HEK293 (cell line): ENCODE results near the gene CDH18.

Source experiments
- CTCF ChIA-PET: fragments of 350-600 bp; formaldehyde crosslinking; extraction: SDS; loops from one replicate; lab custom pipeline; 2021; ENCODE audit warnings: antibody characterized with exemption; lab: Yijun Ruan, JAX
- POLR2A ChIA-PET: fragments of 300-600 bp; formaldehyde crosslinking; extraction: SDS; loops from one replicate; lab custom pipeline; 2020; ENCODE audit warnings: antibody characterized with exemption, inconsistent platforms; lab: Yijun Ruan, JAX
- H3K27ac ChIP-seq: fragments of 200-500 bp; sonication (Bioruptor generic); 2 replicates; pipeline ENCODE4 v1.5.1; 2014; ENCODE audit warnings: low read depth, low read length, control low read depth, inconsistent platforms; ENCODE audit errors: extremely low read depth
- H3K36me3 ChIP-seq, 2 experiments: fragments of 200-500 bp in 1 of 2; sonication (Bioruptor generic) in 1 of 2; 1 replicate in 1 of 2; 2 replicates in 1 of 2; pipeline ENCODE4 v1.5.1; 2014 to 2017; ENCODE audit warnings: inconsistent platforms in 2 of 2, low read length in 2 of 2; ENCODE audit not compliant: control insufficient read depth in 2 of 2, insufficient read depth in 1 of 2
- H3K4me1 ChIP-seq: fragments of 200-500 bp; sonication (Bioruptor generic); 2 replicates; pipeline ENCODE4 v1.5.1; 2014; ENCODE audit warnings: mild to moderate bottlenecking, low read length, inconsistent platforms; ENCODE audit not compliant: control insufficient read depth, insufficient read depth
- H3K4me3 ChIP-seq: 2 replicates; pipeline ENCODE4 v1.5.1; 2011; ENCODE audit warnings: low read depth, mild to moderate bottlenecking, control low read depth, low read length, moderate library complexity
- H3K9me3 ChIP-seq: fragments of 200-500 bp; sonication (Bioruptor generic); 2 replicates; pipeline ENCODE4 v1.5.1; 2014; ENCODE audit warnings: low read depth, low read length, inconsistent platforms; ENCODE audit not compliant: control insufficient read depth, insufficient read depth
- IKZF3 ChIP-seq: fragments of 450-650 bp; IDR thresholded peaks from 2 replicates; pipeline ENCODE4 v1.5.0; 2018; ENCODE audit warnings: missing biosample characterization, mild to moderate bottlenecking, missing genetic modification characterization, moderate library complexity
- KLF9 ChIP-seq: fragments of 450-650 bp; formaldehyde crosslinking; IDR thresholded peaks from 2 replicates; pipeline ENCODE4 v1.5.1; 2016; ENCODE audit warnings: missing biosample characterization, missing genetic modification characterization, low read depth
- OSR2 ChIP-seq: fragments of 450-650 bp; formaldehyde crosslinking; IDR thresholded peaks from 2 replicates; pipeline ENCODE4 v1.5.1; 2016; ENCODE audit warnings: missing biosample characterization, missing genetic modification characterization
- ZFP69B ChIP-seq: fragments of 450-650 bp; formaldehyde crosslinking; IDR thresholded peaks from 2 replicates; pipeline ENCODE4 v1.5.1; 2016; ENCODE audit warnings: missing biosample characterization, missing genetic modification characterization
- ZNF211 ChIP-seq: fragments of 450-650 bp; formaldehyde crosslinking; IDR thresholded peaks from 2 replicates; pipeline ENCODE4 v1.5.1; 2016; ENCODE audit warnings: low read depth, missing biosample characterization, missing genetic modification characterization
- ZNF350 ChIP-seq: fragments of 450-650 bp; formaldehyde crosslinking; IDR thresholded peaks from 2 replicates; pipeline ENCODE4 v1.5.0; 2017; ENCODE audit warnings: missing biosample characterization, mild to moderate bottlenecking, missing genetic modification characterization
- ZNF391 ChIP-seq: fragments of 450-650 bp; formaldehyde crosslinking; IDR thresholded peaks from 2 replicates; pipeline ENCODE4 v1.5.1; 2016; ENCODE audit warnings: low read depth, missing biosample characterization, missing genetic modification characterization, borderline replicate concordance
- ZNF768 ChIP-seq: fragments of 450-650 bp; formaldehyde crosslinking; IDR thresholded peaks from 2 replicates; pipeline ENCODE4 v1.5.1; 2018; ENCODE audit warnings: missing biosample characterization, mild to moderate bottlenecking, missing genetic modification characterization
- ZNF792 ChIP-seq: fragments of 450-650 bp; formaldehyde crosslinking; IDR thresholded peaks from 2 replicates; pipeline ENCODE4 v1.5.1; 2016; ENCODE audit warnings: missing biosample characterization, missing genetic modification characterization
- TF ChIP-seq, protein P1 (sequence below): IDR thresholded peaks from 2 replicates; pipeline ENCODE4 v1.6.1; 2011; ENCODE audit warnings: mild to moderate bottlenecking, low read depth, low read length, borderline replicate concordance
- TF ChIP-seq, protein P2 (sequence below): fragments of 450-650 bp; IDR thresholded peaks from 2 replicates; pipeline ENCODE4 v1.5.1; 2018; ENCODE audit warnings: missing biosample characterization, mild to moderate bottlenecking, missing genetic modification characterization
- TF ChIP-seq, protein P3 (sequence below): fragments of 450-650 bp; formaldehyde crosslinking; IDR thresholded peaks from 2 replicates; pipeline ENCODE4 v1.5.1; 2016; ENCODE audit warnings: missing biosample characterization, missing genetic modification characterization
- TF ChIP-seq, protein P4 (sequence below): fragments of 450-650 bp; formaldehyde crosslinking; IDR thresholded peaks from 2 replicates; pipeline ENCODE4 v1.5.1; 2016; ENCODE audit warnings: missing biosample characterization, missing genetic modification characterization

Gene CDH18

DNA sequence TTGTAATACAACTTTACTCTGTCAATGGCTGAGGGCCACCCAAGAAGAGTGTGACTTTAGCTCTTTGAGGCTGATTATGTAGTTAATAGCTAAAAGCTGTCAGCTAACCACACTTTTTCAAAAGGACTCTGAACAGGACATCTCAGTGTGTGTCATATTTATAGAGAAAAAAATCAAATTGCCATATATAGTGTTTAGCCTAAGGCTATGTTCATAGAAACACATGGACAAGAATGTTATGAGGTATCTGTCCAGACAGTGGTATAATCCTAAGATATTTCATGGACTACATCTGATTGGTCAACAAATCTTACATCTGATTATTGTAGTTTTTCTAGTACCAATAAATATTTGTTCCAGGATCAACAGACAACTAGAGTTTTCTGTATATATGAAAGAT is 42.1 kb upstream of the CDH18 start (continued):
- TF ChIP-seq, protein P1, sequence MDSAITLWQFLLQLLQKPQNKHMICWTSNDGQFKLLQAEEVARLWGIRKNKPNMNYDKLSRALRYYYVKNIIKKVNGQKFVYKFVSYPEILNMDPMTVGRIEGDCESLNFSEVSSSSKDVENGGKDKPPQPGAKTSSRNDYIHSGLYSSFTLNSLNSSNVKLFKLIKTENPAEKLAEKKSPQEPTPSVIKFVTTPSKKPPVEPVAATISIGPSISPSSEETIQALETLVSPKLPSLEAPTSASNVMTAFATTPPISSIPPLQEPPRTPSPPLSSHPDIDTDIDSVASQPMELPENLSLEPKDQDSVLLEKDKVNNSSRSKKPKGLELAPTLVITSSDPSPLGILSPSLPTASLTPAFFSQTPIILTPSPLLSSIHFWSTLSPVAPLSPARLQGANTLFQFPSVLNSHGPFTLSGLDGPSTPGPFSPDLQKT, result no peak
- no peak for TF ChIP-seq ZNF792
- no peak for TF ChIP-seq ZNF350 (tag by site-specific recombination)
- no peak for TF ChIP-seq ZNF391
- TF ChIP-seq ZNF768 (tag by site-specific recombination), result no peak

DNA sequence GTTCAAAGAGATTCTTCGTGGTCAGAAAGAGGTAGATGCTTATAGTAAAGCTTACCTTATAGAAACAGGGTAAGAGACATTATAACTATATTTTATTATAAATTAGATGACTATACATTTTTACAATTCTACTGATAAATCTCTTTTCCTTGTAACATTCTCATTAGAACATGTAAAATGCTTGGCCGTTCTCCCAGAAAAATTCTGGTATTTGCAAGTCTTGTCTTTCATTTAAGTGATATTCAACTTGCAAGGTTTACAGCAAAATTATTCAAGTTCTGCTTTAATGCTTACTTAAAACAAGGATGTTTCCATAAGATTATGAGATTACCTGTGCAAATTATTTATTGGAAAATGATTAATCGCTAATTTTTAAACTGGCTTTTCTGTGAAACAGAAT is 41.3 kb upstream of the CDH18 start:
- Histone ChIP-seq H3K36me3 (no peaks in the 10 kb centered on the region), H3K9me3 (no peaks in the 10 kb centered on the region), H3K27ac (no peak overlapping the region), H3K4me1 (no peaks in the 10 kb centered on the region), H3K4me3 (no peak overlapping the region)
- CTCF ChIA-PET, result no interaction called here
- TF ChIP-seq OSR2 (tag by site-specific recombination), result no peak
- TF ChIP-seq, protein P2, sequence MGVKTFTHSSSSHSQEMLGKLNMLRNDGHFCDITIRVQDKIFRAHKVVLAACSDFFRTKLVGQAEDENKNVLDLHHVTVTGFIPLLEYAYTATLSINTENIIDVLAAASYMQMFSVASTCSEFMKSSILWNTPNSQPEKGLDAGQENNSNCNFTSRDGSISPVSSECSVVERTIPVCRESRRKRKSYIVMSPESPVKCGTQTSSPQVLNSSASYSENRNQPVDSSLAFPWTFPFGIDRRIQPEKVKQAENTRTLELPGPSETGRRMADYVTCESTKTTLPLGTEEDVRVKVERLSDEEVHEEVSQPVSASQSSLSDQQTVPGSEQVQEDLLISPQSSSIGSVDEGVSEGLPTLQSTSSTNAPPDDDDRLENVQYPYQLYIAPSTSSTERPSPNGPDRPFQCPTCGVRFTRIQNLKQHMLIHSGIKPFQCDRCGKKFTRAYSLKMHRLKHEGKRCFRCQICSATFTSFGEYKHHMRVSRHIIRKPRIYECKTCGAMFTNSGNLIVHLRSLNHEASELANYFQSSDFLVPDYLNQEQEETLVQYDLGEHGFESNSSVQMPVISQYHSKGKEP (tag by site-specific recombination), result no peak
- TF ChIP-seq ZNF211 (tag by site-specific recombination), result no peak
- no peak for TF ChIP-seq KLF9 (tag by site-specific recombination)
- TF ChIP-seq, protein P3, sequence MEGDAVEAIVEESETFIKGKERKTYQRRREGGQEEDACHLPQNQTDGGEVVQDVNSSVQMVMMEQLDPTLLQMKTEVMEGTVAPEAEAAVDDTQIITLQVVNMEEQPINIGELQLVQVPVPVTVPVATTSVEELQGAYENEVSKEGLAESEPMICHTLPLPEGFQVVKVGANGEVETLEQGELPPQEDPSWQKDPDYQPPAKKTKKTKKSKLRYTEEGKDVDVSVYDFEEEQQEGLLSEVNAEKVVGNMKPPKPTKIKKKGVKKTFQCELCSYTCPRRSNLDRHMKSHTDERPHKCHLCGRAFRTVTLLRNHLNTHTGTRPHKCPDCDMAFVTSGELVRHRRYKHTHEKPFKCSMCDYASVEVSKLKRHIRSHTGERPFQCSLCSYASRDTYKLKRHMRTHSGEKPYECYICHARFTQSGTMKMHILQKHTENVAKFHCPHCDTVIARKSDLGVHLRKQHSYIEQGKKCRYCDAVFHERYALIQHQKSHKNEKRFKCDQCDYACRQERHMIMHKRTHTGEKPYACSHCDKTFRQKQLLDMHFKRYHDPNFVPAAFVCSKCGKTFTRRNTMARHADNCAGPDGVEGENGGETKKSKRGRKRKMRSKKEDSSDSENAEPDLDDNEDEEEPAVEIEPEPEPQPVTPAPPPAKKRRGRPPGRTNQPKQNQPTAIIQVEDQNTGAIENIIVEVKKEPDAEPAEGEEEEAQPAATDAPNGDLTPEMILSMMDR (tag by site-specific recombination), result no peak
- POLR2A ChIA-PET, result no interaction called here

DNA sequence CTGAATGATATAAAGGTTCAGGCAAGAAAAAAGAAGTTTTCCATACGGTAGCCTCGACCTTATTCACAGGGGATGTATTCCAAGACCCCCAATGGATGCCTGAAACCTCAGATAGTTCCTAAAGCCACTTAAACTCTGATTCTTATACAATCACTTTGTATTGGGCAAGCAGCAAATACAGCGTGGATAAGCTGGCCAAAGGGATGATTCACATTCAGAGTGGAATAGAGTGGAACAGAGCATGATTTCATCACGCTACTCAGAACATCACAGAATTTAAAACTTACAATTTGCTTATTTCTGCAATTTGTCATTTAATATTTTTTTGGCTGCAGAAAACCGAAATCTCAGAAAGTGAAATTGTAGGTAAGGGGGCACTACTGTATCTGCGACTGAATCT is 40.5 kb upstream of the CDH18 start:
- Histone ChIP-seq H3K4me1 (no peaks in the 10 kb centered on the region), H3K9me3 (no peaks in the 10 kb centered on the region), H3K36me3 (no peaks in the 10 kb centered on the region), H3K27ac (no peak overlapping the region), H3K4me3 (no peak overlapping the region)
- ChIA-PET POLR2A (no interaction called here), CTCF (no interaction called here)
- TF ChIP-seq IKZF3, result no peak

DNA sequence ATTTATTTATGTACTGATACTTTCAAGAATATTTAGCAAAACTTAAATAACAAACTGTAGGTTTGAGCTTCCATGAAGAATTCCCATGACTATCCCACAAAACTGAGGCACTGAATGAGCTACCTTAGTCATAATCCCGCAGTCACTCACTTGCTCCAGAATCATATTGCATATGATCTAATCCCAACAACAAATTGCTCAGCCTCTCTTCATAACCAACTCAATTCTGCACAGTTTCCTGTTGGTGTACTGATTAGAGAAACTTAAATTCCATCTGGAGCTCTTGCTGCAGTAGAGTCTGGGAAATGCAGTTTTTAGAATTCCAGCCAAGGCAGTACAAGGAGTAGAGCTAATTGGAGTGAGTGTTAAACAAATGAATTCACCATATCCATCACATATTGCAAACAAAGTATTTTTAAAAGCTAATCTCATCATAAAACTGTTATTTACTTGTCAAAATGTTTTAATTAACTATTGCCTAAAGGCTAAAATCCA is 35.7 kb upstream of the CDH18 start:
- Histone ChIP-seq H3K4me3 (no peak overlapping the region), H3K9me3 (no peaks in the 10 kb centered on the region), H3K4me1 (no peaks in the 10 kb centered on the region), H3K36me3 (no peaks in the 10 kb centered on the region), H3K27ac (no peak overlapping the region)
- ChIA-PET POLR2A (no interaction called here), CTCF (no interaction called here)
- TF ChIP-seq, protein P4, sequence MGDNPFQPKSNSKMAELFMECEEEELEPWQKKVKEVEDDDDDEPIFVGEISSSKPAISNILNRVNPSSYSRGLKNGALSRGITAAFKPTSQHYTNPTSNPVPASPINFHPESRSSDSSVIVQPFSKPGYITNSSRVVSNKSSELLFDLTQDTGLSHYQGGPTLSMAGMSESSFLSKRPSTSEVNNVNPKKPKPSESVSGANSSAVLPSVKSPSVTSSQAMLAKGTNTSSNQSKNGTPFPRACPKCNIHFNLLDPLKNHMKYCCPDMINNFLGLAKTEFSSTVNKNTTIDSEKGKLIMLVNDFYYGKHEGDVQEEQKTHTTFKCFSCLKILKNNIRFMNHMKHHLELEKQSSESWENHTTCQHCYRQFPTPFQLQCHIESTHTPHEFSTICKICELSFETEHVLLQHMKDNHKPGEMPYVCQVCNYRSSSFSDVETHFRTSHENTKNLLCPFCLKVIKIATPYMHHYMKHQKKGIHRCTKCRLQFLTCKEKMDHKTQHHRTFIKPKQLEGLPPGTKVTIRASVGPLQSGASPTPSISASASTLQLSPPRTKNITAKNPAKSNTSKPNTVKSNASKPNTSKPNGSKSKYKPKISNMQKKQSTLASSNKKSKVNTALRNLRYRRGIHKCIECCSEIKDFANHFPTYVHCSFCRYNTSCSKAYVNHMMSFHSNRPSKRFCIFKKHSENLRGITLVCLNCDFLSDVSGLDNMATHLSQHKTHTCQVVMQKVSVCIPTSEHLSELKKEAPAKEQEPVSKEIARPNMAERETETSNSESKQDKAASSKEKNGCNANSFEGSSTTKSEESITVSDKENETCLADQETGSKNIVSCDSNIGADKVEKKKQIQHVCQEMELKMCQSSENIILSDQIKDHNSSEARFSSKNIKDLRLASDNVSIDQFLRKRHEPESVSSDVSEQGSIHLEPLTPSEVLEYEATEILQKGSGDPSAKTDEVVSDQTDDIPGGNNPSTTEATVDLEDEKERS, result no peak
- no peak for TF ChIP-seq ZFP69B (tag by site-specific recombination)
